H1 (cell line): ENCODE data around the gene SEPTIN1. TPM values are rescaled to one million over a fixed set of nuclear protein-coding genes. Genes with fewer than 3 reads are reported as not detected.
A peak's percentile ranks its signal among the peaks of the same experiment; 100 is the strongest.

Source experiments
- CTCF ChIA-PET: fragments of 300-600 bp; sonication (Branson Sonifier 250); formaldehyde crosslinking; loops from one replicate; lab custom pipeline; 2021; ENCODE audit not compliant: partially characterized antibody; lab: Charles Lee
- POLR2A ChIA-PET: fragments of 300-600 bp; sonication (Branson Sonifier 250); formaldehyde crosslinking; loops from one replicate; lab custom pipeline; 2021; ENCODE audit warnings: inconsistent platforms; ENCODE audit not compliant: partially characterized antibody; lab: Charles Lee
- DNase-seq, 2 experiments: peaks; one replicate each; pipeline versions ENCODE4 v3.0.0 to v3.0.0-alpha.2; 2010 to 2022; ENCODE audit warnings: low spot score in 2 of 2, low read depth in 1 of 2, mixed read lengths in 1 of 2
- FAIRE-seq: peaks from 2 replicates; lab custom pipeline; 2011; peaks lifted over from hg19 to GRCh38; lab: Jason Lieb, UNC
- H2AFZ ChIP-seq: 2 replicates; pipeline ENCODE4 v1.8.1; 2012; ENCODE audit warnings: low read length, inconsistent platforms
- H2AK5ac ChIP-seq: 2 replicates; pipeline ENCODE4 v1.6.1; 2013; ENCODE audit warnings: low read depth, low read length
- H2BK120ac ChIP-seq: replicated peaks from 2 replicates; pipeline ENCODE3; 2013; ENCODE audit warnings: low read depth, low read length, inconsistent platforms
- H2BK12ac ChIP-seq: 2 replicates; pipeline ENCODE4 v1.6.1; 2013; ENCODE audit warnings: low read depth, low read length
- H2BK15ac ChIP-seq: 2 replicates; pipeline ENCODE4 v1.6.1; 2013; ENCODE audit warnings: low read length
- H2BK20ac ChIP-seq: 2 replicates; pipeline ENCODE4 v1.6.1; 2013; ENCODE audit warnings: low read length
- H2BK5ac ChIP-seq: 2 replicates; pipeline ENCODE4 v1.6.1; 2013; ENCODE audit warnings: low read depth, low read length
- H3K14ac ChIP-seq: 2 replicates; pipeline ENCODE4 v1.6.1; 2013; ENCODE audit warnings: inconsistent platforms; ENCODE audit not compliant: insufficient read length
- H3K18ac ChIP-seq: 2 replicates; pipeline ENCODE4 v1.6.1; 2013; ENCODE audit warnings: low read length; ENCODE audit errors: extremely low read depth
- H3K23ac ChIP-seq: 2 replicates; pipeline ENCODE4 v1.6.1; 2013; ENCODE audit warnings: inconsistent platforms; ENCODE audit not compliant: insufficient read length
- H3K23me2 ChIP-seq: 2 replicates; pipeline ENCODE4 v1.6.1; 2013; ENCODE audit warnings: low read depth, low read length
- H3K27ac ChIP-seq: 2 replicates; pipeline ENCODE4 v1.6.1; 2011; ENCODE audit warnings: low read depth, low read length, inconsistent platforms
- H3K27me3 ChIP-seq, 4 experiments: replicated peaks in 1 of 4; 1 replicate in 1 of 4; 2 replicates in 3 of 4; pipeline versions ENCODE4 v1.6.1 to v1.8.1; 2011 to 2013; ENCODE audit warnings: low read length in 3 of 4, mild to moderate bottlenecking in 3 of 4, inconsistent platforms in 2 of 4, mixed read lengths in 2 of 4, moderate library complexity in 1 of 4; ENCODE audit not compliant: control insufficient read depth in 3 of 4, insufficient read depth in 3 of 4; ENCODE audit errors: extremely low read depth in 1 of 4
- H3K36me3 ChIP-seq, 4 experiments: 2 replicates each; pipeline versions ENCODE4 v1.6.1 to v1.8.1; 2011 to 2013; ENCODE audit warnings: mild to moderate bottlenecking in 4 of 4, low read length in 3 of 4, moderate library complexity in 2 of 4, control low read depth in 1 of 4, inconsistent platforms in 1 of 4; ENCODE audit not compliant: insufficient read depth in 4 of 4, control insufficient read depth in 2 of 4
- H3K4ac ChIP-seq: replicated peaks from 2 replicates; pipeline ENCODE3; 2013; ENCODE audit warnings: low read length, low read depth, mixed read lengths, inconsistent platforms; ENCODE audit not compliant: insufficient read length
- H3K4me1 ChIP-seq, 4 experiments: replicated peaks in 1 of 4; 1 replicate in 1 of 4; 2 replicates in 3 of 4; pipeline versions ENCODE4 v1.6.1 to v1.8.1; 2011 to 2013; ENCODE audit warnings: low read length in 3 of 4, inconsistent platforms in 2 of 4, mixed read lengths in 1 of 4; ENCODE audit not compliant: insufficient read depth in 4 of 4, control insufficient read depth in 3 of 4
- H3K4me2 ChIP-seq, 2 experiments: 2 replicates each; pipeline versions ENCODE4 v1.6.1 to v1.8.1; 2011 to 2013; ENCODE audit warnings: low read depth in 2 of 2, low read length in 2 of 2, control low read depth in 1 of 2, inconsistent platforms in 1 of 2, mild to moderate bottlenecking in 1 of 2; ENCODE audit not compliant: insufficient read depth in 1 of 2
- H3K4me3 ChIP-seq, 4 experiments: fragments of 200-600, 300-600 bp in 1 of 4; sonication (generic), shearing (Covaris generic), sonication (Bioruptor Twin) in 1 of 4; 2 replicates each; pipeline versions ENCODE4 v1.5.1 to v1.8.1; 2011 to 2016; ENCODE audit warnings: low read length in 4 of 4, low read depth in 3 of 4, control low read depth in 2 of 4, inconsistent platforms in 2 of 4, mild to moderate bottlenecking in 2 of 4, mixed read lengths in 1 of 4, moderate library complexity in 1 of 4; ENCODE audit not compliant: insufficient read depth in 2 of 4; ENCODE audit errors: extremely low read depth in 1 of 4
- H3K56ac ChIP-seq: replicated peaks from 2 replicates; pipeline ENCODE3; 2013; ENCODE audit warnings: low read depth, mild to moderate bottlenecking, mixed read lengths, low read length, inconsistent platforms; ENCODE audit not compliant: insufficient read length
- H3K79me1 ChIP-seq: 2 replicates; pipeline ENCODE4 v1.6.1; 2013; ENCODE audit warnings: low read depth, low read length, control low read depth
- H3K79me2 ChIP-seq, 2 experiments: 2 replicates each; pipeline versions ENCODE4 v1.6.1 to v1.8.1; 2012 to 2013; ENCODE audit warnings: low read length in 2 of 2, mild to moderate bottlenecking in 2 of 2, inconsistent platforms in 1 of 2; ENCODE audit not compliant: insufficient read depth in 2 of 2, control insufficient read depth in 1 of 2
- H3K9ac ChIP-seq, 4 experiments: replicated peaks in 1 of 4; 1 replicate in 1 of 4; 2 replicates in 3 of 4; pipeline versions ENCODE4 v1.6.1 to v1.8.1; 2011 to 2013; ENCODE audit warnings: low read depth in 3 of 4, low read length in 3 of 4, control low read depth in 2 of 4, mild to moderate bottlenecking in 2 of 4, moderate library complexity in 2 of 4, inconsistent platforms in 1 of 4; ENCODE audit errors: extremely low read depth in 1 of 4
- H3K9me3 ChIP-seq, 2 experiments: 2 replicates each; pipeline versions ENCODE4 v1.6.1 to v1.8.1; 2012 to 2013; ENCODE audit warnings: mild to moderate bottlenecking in 2 of 2, moderate library complexity in 2 of 2, control low read depth in 1 of 2, inconsistent platforms in 1 of 2, low read depth in 1 of 2, low read length in 1 of 2, mixed read lengths in 1 of 2; ENCODE audit not compliant: insufficient read depth in 2 of 2
- H4K20me1 ChIP-seq, 2 experiments: replicated peaks in 1 of 2; 2 replicates each; pipeline versions ENCODE3 to v1.8.1; 2011 to 2013; ENCODE audit warnings: inconsistent platforms in 2 of 2, low read length in 2 of 2, mild to moderate bottlenecking in 1 of 2; ENCODE audit not compliant: insufficient read depth in 2 of 2, control insufficient read depth in 1 of 2
- H4K5ac ChIP-seq: 2 replicates; pipeline ENCODE4 v1.6.1; 2013; ENCODE audit warnings: low read length, low read depth, mixed read lengths, inconsistent platforms; ENCODE audit not compliant: insufficient read length
- H4K8ac ChIP-seq: 2 replicates; pipeline ENCODE4 v1.8.0; 2013; ENCODE audit warnings: mild to moderate bottlenecking, moderate library complexity, low read length, inconsistent platforms; ENCODE audit not compliant: insufficient read depth; ENCODE audit errors: extremely low read depth
- H4K91ac ChIP-seq: replicated peaks from 2 replicates; pipeline ENCODE3; 2013; ENCODE audit warnings: low read length, mixed read lengths, inconsistent platforms; ENCODE audit not compliant: insufficient read length
- ASH2L ChIP-seq: fragments of 200-600, 300-600 bp; sonication (generic); IDR thresholded peaks from one replicate; pipeline ENCODE4 v1.7.1; 2017; ENCODE audit warnings: low read length
- BCL11A ChIP-seq, 2 experiments: IDR thresholded peaks; one replicate each; pipeline ENCODE4 v1.6.1; 2011; ENCODE audit warnings: low read depth in 2 of 2, low read length in 2 of 2, mild to moderate bottlenecking in 2 of 2
- NRF1 ChIP-seq: IDR thresholded peaks from 2 replicates; pipeline ENCODE4 v1.6.1; 2011; ENCODE audit warnings: mild to moderate bottlenecking, low read depth, low read length, improper control_type of control experiment
- POLR2A ChIP-seq, 2 experiments: IDR thresholded peaks; 1 replicate in 1 of 2; 2 replicates in 1 of 2; pipeline ENCODE4 v1.6.1; 2011; ENCODE audit warnings: low read depth in 2 of 2, low read length in 2 of 2, mild to moderate bottlenecking in 2 of 2; ENCODE audit errors: control extremely low read depth in 1 of 2
- SIRT6 ChIP-seq: IDR thresholded peaks from one replicate; pipeline ENCODE4 v1.7.1; 2012; ENCODE audit warnings: low read length, inconsistent platforms
- SP1 ChIP-seq: IDR thresholded peaks from 2 replicates; pipeline ENCODE4 v1.6.1; 2011; ENCODE audit warnings: low read depth, low read length
- TAF7 ChIP-seq: optimal IDR thresholded peaks from 2 replicates; pipeline ENCODE3; 2011; ENCODE audit warnings: low read depth, mild to moderate bottlenecking, inconsistent platforms, low read length, moderate library complexity, borderline replicate concordance
- WGBS, 2 experiments: shearing (Covaris generic) in 1 of 2; methylation state at CpG; one replicate each; pipeline versions ENCODE4 v1.1.6 to v1.1.7; 2013 to 2015; ENCODE audit warnings: low lambda C conversion rate in 2 of 2, mixed read lengths in 2 of 2, inconsistent platforms in 1 of 2, low coverage in 1 of 2, missing lambda C conversion rate in 1 of 2; ENCODE audit not compliant: insufficient replicate concordance in 2 of 2, insufficient coverage in 1 of 2, insufficient read length in 1 of 2; ENCODE audit errors: extremely low coverage in 1 of 2, missing lambda C conversion rate in 1 of 2; 5-methylcytosine and 5-hydroxymethylcytosine counted together
- polyA plus RNA-seq, 7 experiments: library from polyadenylated mRNA; depleted of rRNA in 3 of 7; stranded (reverse) in 5 of 7; unstranded in 2 of 7; fragments of >200 nt in 5 of 7; fragments of 200-250 nt in 2 of 7; gene quantifications; 1 replicate in 5 of 7; 2 replicates in 1 of 7; 4 replicates in 1 of 7; pipeline versions ENCODE4 v1.2.1 to v1.2.3, GENCODE V29; 2011 to 2013; ENCODE audit warnings: missing spikeins in 2 of 7, mixed read lengths in 2 of 7
- total RNA-seq: library from RNA; stranded (reverse); fragmentation: NEBNext Ultra II Directional; extraction: Animal tissue kit (Norgen Biotek cat#: 25700); gene quantifications from 2 replicates; pipeline ENCODE4 v1.2.1, GENCODE V29; 2021

SEPTIN1 gene
- total and polyA plus RNA-seq, 2 of the 8 experiments (the other 6 are each of a cell fraction or from before 2014, with no cell fraction given): 0.24 to 1.4 TPM

DNA sequence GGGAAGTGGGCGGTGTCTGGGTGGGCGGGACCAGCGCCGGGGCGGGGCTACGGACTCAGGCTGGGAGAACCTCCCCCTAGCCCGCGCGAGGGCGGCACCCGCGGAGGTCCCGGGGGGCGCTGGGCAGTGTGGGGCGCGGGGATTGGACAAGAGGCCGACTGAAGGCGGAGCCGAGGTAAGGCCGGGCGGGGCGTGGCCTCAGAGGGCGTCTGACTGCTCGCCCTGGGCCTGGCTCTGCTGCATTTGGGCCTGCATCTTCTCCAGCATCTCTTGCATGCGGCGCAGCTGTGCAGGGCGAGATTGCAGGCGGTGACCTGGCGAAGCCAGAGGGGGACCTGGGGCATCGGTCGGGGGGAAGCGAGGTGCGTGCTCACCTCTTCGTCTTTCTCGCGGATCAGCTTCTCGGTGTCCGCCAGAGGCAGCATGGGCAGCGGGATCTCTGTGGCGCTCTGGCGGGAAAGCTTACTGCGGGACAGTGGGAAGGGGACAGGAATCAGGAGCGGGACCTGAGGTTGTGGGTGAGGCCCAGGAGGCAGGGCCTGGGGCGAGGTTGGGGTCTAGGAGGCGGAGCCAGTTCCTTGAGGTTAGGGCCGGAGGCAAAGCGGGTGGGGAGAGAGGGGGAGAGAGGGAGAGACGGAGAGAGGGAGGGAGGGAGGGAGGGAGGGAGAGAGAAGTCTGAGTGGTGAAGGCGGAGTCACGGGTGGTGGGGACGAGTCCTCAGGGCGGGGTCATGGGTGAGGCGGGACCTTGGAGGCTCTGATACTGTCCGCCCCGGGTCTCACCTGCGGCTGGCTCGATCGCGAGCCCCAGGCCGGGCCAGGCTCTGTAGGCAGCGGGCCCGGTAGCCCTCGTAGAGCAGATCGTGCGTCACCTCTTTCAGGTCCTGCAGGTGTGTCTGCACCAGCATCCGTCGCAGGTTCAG, 3.9 kb downstream of the SEPTIN1 start:
- ChIA-PET CTCF (interaction anchor here (0.6 to 2.3 kb wide), 3 partner anchors 16 to 29 kb away, joined by 3 to 4 read pairs (median 3); partner anchors contain the start of genes ZNF48 and ZNF771), POLR2A (interaction anchor here (0.6 to 13.6 kb wide), 6 partner anchors 9 to 279 kb away, joined by 3 to 151 read pairs (median 4); partner anchors contain the start of genes CD2BP2, ZNF48 and ZNF771)
- Histone ChIP-seq H3K23ac (no peak overlapping the region), H3K56ac (peak overlapping the region; percentile 89), H4K5ac (peak overlapping the region; percentile 97), H2BK5ac (peak overlapping the region; percentile 66), H4K91ac (peak overlapping the region; percentile 79), H2BK20ac (no peak overlapping the region), H4K8ac (peak overlapping the region; percentile 94), H3K36me3 (no peaks in the 10 kb centered on the region), H2AK5ac (no peak overlapping the region), H3K27me3 (no peaks in the 10 kb centered on the region), H2BK120ac (peak overlapping the region; percentile 24), H3K9ac (peak overlapping the region in 3 of 4 experiments; percentile 77 to 84 (median 81); a peak in 6 of 7 replicates), H3K4me2 (peak overlapping the region; percentile 80 to 98), H2BK15ac (no peak overlapping the region), H3K18ac (peak overlapping the region; percentile 99), H3K4me1 (peaks cover 0 to 9% (median 5%) of the 10 kb centered on the region in 4 experiments; a peak in 5 of 7 replicates), H3K9me3 (no peaks in the 10 kb centered on the region), H2AFZ (peak overlapping the region; percentile 48; the same call in 1 of the 2 replicates), H3K4me3 (peak overlapping the region; percentile 70 to 88 (median 82)), H2BK12ac (no peak overlapping the region), H3K23me2 (peaks cover 10% of the 10 kb centered on the region), H3K14ac (peak overlapping the region; percentile 58), H3K27ac (peak overlapping the region; percentile 92), H3K4ac (peak overlapping the region; percentile 85), H3K79me1 (no peaks in the 10 kb centered on the region), H3K79me2 (no peaks in the 10 kb centered on the region), H4K20me1 (no peaks in the 10 kb centered on the region)
- peak; percentile 92 to 99 for DNase-seq
- no peak for FAIRE-seq
- 2% methylated on average over 43 of the region's 67 CpGs; no CpG with 5 or more reads in 1 of the 2 experiments for WGBS, 2 experiments
- peak; percentile 59 for TF ChIP-seq ASH2L
- TF ChIP-seq TAF7: peak; percentile 22
- no peak for TF ChIP-seq BCL11A (IDR thresholded peaks at IDR 0.05; ENCODE audit: low read depth in 2 of 2, low read length in 2 of 2)
- TF ChIP-seq SP1: 0 out of 2 replicates have a peak, but pooled peaks have one; percentile 44
- TF ChIP-seq NRF1: no peak
- peak; percentile 29 to 64; a peak in 2 of 3 replicates for TF ChIP-seq POLR2A (IDR thresholded peaks at IDR 0.05; ENCODE audit: control extremely low read depth in 1 of 2, low read depth in 2 of 2, low read length in 2 of 2)
- TF ChIP-seq SIRT6: no peak
